ENCODE data around the gene DLG2.

DLG2 gene

DNA sequence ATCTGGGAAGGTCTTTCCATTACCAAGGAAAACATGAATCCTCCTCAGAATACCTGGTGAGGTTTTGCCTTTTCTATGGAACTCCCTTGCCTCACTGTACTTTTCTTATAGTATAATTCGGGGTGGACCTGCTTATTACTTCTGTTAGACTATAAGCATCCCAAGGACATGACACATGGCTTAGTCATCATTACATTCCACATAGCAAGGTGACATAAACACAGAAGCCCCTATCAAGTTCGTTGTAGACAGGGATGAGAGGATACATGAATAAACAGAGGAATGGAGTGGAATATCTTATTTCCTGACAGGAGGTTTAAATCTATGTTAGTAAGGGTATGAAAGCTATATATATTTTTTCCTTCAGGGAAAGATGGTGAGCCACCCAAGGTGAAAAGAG is 1808.8 kb downstream of the DLG2 start:
- TF ChIP-seq, protein P1, sequence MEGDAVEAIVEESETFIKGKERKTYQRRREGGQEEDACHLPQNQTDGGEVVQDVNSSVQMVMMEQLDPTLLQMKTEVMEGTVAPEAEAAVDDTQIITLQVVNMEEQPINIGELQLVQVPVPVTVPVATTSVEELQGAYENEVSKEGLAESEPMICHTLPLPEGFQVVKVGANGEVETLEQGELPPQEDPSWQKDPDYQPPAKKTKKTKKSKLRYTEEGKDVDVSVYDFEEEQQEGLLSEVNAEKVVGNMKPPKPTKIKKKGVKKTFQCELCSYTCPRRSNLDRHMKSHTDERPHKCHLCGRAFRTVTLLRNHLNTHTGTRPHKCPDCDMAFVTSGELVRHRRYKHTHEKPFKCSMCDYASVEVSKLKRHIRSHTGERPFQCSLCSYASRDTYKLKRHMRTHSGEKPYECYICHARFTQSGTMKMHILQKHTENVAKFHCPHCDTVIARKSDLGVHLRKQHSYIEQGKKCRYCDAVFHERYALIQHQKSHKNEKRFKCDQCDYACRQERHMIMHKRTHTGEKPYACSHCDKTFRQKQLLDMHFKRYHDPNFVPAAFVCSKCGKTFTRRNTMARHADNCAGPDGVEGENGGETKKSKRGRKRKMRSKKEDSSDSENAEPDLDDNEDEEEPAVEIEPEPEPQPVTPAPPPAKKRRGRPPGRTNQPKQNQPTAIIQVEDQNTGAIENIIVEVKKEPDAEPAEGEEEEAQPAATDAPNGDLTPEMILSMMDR (IDR thresholded peaks at IDR 0.05): no peak
- no peaks in the 10 kb centered on the region for H3K4me1 ChIP-seq (ENCODE audit: control insufficient read depth in 1 of 2, insufficient read depth in 1 of 2, low read depth in 1 of 2, low read length in 1 of 2)
- no peak overlapping the region for H3K27ac ChIP-seq
- no peaks in the 10 kb centered on the region for H3K36me3 ChIP-seq
- H3K4me3 ChIP-seq (ENCODE audit: low read depth in 1 of 2, low read length in 1 of 2): no peak overlapping the region
- H3K9me3 ChIP-seq: no peaks in the 10 kb centered on the region
- H3K27me3 ChIP-seq: no peaks in the 10 kb centered on the region

GRCh38 chr11:83816572-83817187 is 1810.5 kb downstream of the DLG2 start:
- H3K27ac ChIP-seq: no peak overlapping the region
- no peaks in the 10 kb centered on the region for H3K9me3 ChIP-seq
- no peaks in the 10 kb centered on the region for H3K4me1 ChIP-seq (ENCODE audit: control insufficient read depth in 1 of 2, insufficient read depth in 1 of 2, low read depth in 1 of 2, low read length in 1 of 2)
- H3K27me3 ChIP-seq: no peaks in the 10 kb centered on the region
- no peak overlapping the region for H3K4me3 ChIP-seq (ENCODE audit: low read depth in 1 of 2, low read length in 1 of 2)
- H3K36me3 ChIP-seq: no peaks in the 10 kb centered on the region
- TF ChIP-seq, protein P1 (IDR thresholded peaks at IDR 0.05): no peak

DNA sequence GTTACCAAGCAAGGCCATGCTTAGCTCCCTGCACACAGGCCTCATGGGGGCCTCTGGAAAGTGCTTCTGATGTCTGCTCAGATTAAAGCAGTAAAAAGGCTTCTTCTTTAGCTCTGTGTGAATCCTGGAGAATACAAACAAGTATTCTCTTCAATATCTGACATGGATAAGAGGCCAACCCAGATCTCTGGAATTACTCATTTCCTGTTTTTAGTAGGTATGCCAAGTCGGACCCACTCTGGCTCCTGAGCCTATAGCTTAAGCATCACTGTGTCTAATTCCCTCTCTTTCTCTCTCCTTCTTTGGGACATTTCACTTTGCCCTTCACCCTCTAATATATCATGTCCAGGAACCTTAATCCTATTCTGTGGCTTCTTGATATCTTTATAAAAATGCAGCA is 1811.4 kb downstream of the DLG2 start:
- Histone ChIP-seq H3K27ac (no peak overlapping the region), H3K4me1 (ENCODE audit: control insufficient read depth in 1 of 2, insufficient read depth in 1 of 2, low read depth in 1 of 2, low read length in 1 of 2) (no peaks in the 10 kb centered on the region), H3K9me3 (no peaks in the 10 kb centered on the region), H3K36me3 (no peaks in the 10 kb centered on the region), H3K27me3 (no peaks in the 10 kb centered on the region), H3K4me3 (ENCODE audit: low read depth in 1 of 2, low read length in 1 of 2) (no peak overlapping the region)
- TF ChIP-seq, protein P1 (IDR thresholded peaks at IDR 0.05): no peak

DNA sequence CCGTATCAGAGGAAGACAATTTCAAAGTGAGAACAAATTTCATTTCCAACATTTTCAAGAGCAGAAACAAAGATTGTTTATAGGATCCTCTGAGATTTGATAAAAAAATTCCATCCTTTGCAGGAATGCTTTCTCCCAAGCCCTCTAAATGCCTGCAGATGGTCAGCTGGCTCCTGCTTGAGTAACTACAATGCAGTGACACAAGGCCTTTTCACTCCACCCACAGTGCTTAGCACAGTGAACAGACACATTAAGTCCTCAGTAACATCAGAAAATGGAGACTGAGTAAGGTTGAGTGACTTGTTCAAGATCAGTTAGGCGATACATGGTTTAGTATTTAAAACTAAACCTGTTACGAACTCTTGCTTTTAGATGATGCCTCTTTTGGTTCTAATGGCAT is 1813.8 kb downstream of the DLG2 start:
- Histone ChIP-seq H3K9me3 (no peaks in the 10 kb centered on the region), H3K4me1 (ENCODE audit: control insufficient read depth in 1 of 2, insufficient read depth in 1 of 2, low read depth in 1 of 2, low read length in 1 of 2) (no peaks in the 10 kb centered on the region), H3K27ac (no peak overlapping the region), H3K4me3 (ENCODE audit: low read depth in 1 of 2, low read length in 1 of 2) (no peak overlapping the region), H3K27me3 (no peaks in the 10 kb centered on the region), H3K36me3 (no peaks in the 10 kb centered on the region)
- TF ChIP-seq, protein P1 (IDR thresholded peaks at IDR 0.05): no peak

DNA sequence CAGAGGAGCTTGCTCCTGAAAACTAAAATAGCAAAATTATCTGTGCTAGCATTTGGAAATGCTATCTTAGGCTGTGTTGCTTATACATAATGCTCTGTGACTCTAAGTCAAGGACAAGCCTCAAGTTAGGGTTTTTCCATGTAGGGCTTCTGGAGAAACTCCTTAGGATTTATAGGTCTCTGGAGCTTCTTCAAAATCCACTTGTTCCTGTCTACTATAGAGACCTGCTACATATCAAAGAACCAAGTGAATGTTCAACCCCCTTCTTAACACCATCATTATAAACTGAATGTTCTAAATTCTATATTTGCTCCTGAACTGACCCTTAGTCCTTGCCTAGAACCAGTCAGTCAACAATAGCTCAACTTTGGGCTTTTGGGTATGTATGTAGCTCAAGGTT is 1817.9 kb downstream of the DLG2 start:
- H3K9me3 ChIP-seq: no peaks in the 10 kb centered on the region
- no peak overlapping the region for H3K27ac ChIP-seq
- no peaks in the 10 kb centered on the region for H3K4me1 ChIP-seq (ENCODE audit: control insufficient read depth in 1 of 2, insufficient read depth in 1 of 2, low read depth in 1 of 2, low read length in 1 of 2)
- no peak overlapping the region for H3K4me3 ChIP-seq (ENCODE audit: low read depth in 1 of 2, low read length in 1 of 2)
- H3K27me3 ChIP-seq: no peaks in the 10 kb centered on the region
- H3K36me3 ChIP-seq: no peaks in the 10 kb centered on the region
- TF ChIP-seq, protein P1 (IDR thresholded peaks at IDR 0.05): no peak

GRCh38 chr11:83801799-83802198 is 1825.3 kb downstream of the DLG2 start:
- Histone ChIP-seq H3K9me3 (no peaks in the 10 kb centered on the region), H3K4me3 (ENCODE audit: low read depth in 1 of 2, low read length in 1 of 2) (no peak overlapping the region), H3K27me3 (no peaks in the 10 kb centered on the region), H3K36me3 (no peaks in the 10 kb centered on the region), H3K27ac (no peak overlapping the region), H3K4me1 (ENCODE audit: control insufficient read depth in 1 of 2, insufficient read depth in 1 of 2, low read depth in 1 of 2, low read length in 1 of 2) (no peaks in the 10 kb centered on the region)
- TF ChIP-seq, protein P1 (IDR thresholded peaks at IDR 0.05): no peak

All from neutrophil (primary cell).